GM12873 (cell line): ENCODE data around the gene SHISA7.

Experiments used
- TF ChIP-seq, protein P1 (sequence below): IDR thresholded peaks from 2 replicates; pipeline ENCODE4 v1.5.1; 2012; ENCODE audit warnings: low read depth, mild to moderate bottlenecking, moderate library complexity, low read length, control low read depth; ENCODE audit not compliant: insufficient read depth; ENCODE audit errors: missing control alignments

SHISA7 gene

DNA sequence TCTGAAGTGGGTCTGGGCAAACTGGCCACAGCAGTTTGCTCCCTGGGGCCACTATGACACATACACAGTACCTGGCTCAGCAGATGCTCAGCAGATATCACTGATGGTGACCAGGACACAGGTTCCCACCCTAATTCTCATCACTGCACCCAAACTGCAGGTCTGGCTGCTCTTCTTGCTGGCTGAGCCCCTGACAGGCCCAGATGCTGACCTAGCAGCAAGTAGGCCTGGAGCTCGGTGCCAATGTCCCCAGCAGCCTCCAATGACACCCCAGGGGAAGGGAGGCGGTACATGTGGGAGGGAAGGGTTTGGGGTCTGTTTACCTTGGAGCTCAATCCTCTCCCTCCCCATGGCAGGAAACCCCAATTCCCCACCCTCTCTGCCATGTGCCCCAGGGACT lies 40.6 kb downstream of the SHISA7 start:
- TF ChIP-seq, protein P1, sequence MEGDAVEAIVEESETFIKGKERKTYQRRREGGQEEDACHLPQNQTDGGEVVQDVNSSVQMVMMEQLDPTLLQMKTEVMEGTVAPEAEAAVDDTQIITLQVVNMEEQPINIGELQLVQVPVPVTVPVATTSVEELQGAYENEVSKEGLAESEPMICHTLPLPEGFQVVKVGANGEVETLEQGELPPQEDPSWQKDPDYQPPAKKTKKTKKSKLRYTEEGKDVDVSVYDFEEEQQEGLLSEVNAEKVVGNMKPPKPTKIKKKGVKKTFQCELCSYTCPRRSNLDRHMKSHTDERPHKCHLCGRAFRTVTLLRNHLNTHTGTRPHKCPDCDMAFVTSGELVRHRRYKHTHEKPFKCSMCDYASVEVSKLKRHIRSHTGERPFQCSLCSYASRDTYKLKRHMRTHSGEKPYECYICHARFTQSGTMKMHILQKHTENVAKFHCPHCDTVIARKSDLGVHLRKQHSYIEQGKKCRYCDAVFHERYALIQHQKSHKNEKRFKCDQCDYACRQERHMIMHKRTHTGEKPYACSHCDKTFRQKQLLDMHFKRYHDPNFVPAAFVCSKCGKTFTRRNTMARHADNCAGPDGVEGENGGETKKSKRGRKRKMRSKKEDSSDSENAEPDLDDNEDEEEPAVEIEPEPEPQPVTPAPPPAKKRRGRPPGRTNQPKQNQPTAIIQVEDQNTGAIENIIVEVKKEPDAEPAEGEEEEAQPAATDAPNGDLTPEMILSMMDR: no peak

DNA sequence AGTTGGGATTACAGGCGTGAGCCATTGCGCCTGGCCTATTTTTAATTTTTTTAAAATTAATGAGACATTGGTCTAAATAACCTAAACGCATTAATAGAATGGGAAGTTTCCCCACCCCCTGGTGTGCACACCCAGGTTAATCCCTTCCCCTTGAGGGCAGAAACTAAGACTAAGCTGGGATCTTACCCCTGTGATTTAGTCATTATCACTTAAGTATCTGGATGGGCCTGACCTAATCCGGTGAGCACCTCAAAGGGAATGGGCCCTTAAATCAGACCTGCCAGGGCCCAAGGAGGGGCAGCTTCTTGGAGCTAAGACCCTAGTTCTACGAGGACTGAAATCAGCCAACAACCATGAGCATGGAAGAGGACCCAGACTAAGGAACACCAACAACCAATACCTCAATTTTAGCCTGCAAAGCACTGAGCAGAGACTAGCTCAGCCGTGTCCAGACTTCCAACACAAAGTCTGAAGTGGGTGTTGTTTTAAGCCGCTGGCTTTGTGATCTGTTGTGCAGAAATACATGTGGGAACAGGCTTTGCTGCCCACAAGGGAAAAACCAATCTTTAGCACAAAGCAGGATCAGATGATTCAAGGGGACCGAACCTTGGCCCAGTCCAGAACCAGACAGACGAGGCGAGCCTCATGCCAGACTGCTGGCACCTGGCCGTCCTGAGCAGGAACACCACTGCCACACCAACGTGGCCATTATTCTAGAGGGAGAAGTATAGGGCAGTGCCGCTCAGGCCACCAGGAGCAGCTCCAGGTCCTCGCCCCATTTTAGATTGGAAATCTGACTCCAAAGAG lies 42.6 kb downstream of the SHISA7 start:
- TF ChIP-seq, protein P1: no peak

DNA sequence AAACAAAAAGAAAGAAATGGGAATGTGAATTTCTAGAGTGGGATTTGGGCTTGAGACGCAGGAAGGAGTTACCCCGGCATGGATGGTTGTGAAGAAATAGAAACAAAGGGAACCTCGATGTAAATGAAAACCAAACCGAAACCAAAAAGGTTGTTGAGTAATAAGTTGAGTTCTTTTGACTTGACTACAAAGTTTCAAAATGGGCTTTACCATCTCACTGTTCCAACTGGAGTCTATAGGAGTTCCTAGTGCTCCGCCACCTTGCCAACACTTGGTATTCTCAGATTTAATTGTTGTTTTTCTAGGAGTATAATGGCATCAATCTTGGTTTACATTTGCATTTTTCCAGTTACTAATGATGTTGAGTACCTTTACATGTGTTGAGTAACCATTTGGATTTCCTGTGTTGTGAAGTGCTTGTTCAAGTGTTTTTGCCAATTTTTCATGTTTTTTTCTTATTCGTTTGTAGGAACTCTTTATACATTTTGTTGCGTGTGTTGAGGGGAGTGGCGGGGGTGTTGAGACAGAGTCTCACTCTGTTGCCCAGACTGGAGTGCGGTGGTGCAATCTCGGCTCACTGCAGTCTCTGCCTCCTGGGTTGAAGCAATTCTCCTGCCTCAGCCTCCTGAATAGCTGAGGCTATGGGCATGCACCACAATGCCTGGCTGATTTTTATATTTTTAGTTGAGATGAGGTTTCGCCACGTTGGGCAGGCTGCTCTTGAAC lies 44.7 kb downstream of the SHISA7 start:
- TF ChIP-seq, protein P1: no peak

DNA sequence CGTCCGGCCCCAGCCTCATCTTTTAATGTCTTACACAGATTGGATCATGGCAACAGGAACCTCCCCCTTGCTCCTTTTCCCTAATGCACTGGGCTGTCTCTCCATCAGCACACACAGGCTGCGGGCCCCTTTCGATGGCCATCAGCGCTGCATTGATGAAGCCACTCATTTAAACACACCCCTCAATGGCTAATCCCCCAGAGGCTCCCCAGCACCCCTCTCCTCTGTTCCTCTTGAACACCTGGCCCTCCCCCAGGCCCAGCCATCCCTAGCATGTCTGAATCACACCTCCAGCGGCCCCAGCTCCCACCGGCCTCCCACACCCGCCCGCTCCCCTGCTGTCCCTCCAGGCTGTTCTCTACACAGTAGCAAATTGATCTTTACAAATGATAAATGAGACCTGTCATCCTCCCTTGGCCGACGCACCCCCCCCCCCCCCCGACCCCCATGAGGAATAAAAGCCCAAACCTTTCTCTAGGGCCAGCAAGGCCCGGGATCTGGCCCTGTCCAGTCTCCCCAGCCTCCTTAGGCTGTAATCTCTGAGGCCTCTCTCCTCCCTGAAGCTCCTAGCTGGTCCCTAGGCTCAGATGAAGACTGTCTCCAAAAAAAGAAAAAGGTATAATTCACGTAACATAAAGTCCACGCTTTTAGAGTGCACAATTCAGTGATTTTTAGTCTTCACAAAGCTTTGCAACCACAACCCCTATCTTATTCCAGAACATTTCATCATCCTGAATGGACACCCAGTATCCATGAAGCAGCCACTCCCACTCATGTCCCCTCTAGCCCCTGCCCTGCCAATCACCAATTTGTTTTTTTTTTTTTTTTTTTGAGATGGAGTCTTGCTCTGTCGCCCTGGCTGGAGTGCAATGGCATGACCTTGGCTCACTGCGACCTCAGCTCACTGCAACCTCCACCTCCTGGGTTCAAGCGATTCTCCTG lies 50.0 kb downstream of the SHISA7 start:
- TF ChIP-seq, protein P1: no peak

DNA sequence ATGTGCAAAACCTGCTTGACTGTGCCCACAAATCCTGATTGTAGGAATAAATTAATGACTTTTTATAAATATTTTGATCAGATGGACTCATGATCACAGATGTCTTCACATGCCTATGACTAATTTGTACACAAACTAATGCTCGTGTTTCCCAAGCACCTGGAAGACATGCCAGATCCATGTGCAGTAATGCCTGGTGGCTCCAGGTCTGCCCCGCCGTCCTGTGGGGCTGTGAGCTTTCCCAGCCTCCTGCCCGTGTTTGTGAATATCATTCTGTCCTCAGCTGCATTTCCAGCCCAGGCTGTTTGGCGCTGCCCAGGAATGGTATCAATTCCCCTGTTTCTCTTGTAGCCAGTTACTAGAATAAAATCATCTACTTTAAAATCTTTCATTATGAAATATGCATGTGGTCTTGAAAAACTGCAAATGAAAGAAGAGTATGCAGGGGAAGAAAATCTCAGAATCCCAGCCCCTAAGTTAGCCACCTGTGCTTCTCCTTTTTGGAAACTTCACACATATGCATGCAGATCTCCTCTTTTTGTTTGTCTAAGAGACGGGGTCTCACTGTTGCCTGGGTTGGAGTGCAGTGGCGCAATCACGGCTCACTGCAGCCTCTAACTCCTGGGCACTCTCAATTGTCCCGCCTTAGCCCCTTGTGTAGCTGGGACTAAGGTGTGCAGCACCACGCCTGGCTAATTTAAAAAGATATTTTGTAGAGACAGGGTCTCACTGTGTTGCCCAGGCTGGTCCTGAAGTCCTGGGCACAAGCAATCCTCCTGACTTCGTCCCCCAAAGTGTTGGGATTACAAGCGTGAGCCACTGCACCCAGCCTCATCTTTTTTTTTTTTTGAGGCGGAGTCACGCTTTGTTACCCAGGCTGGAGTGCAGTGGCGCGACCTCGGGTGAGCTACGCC lies 51.1 kb downstream of the SHISA7 start:
- TF ChIP-seq, protein P1: no peak

DNA sequence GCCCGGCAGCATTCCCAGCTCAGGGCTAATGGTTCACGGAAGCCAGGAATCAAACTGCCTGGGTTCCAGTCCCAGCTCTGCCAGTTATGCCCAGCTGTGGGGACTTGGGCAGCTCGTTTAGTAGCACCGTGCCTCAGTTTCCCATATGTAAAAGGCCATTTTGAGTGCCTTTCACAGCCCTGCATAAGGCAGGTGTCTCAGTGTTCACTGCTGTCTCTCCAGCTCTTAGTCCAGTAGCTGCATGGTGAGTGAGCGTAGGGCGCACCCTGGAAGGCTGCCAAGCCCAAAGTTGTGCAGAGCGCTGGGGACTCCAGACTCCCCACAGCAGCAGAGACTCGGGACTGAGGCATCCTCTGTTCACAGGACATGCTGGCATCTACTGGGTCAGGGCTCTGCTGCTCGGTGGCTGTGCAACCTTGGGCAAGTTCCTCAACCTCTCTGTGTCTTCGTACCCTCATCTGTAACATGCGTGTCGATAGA lies 51.9 kb downstream of the SHISA7 start:
- TF ChIP-seq, protein P1: no peak
